GM11168 (cell line): ENCODE data around the gene PANX2.
"Not testable (repeated sequence)": the region's sequence is repeated elsewhere in the genome, so short reads cannot be mapped to it uniquely, and the experiment has no call there.

Source experiments
- in situ Hi-C: fragments of 300-500 bp; cut with MboI; formaldehyde crosslinking; loops from one replicate; pipeline ENCODE4 v1.12.0; 2022; ENCODE audit warnings: low sequenced_read_pairs; ENCODE audit not compliant: unreplicated experiment

PANX2 gene, protein sequence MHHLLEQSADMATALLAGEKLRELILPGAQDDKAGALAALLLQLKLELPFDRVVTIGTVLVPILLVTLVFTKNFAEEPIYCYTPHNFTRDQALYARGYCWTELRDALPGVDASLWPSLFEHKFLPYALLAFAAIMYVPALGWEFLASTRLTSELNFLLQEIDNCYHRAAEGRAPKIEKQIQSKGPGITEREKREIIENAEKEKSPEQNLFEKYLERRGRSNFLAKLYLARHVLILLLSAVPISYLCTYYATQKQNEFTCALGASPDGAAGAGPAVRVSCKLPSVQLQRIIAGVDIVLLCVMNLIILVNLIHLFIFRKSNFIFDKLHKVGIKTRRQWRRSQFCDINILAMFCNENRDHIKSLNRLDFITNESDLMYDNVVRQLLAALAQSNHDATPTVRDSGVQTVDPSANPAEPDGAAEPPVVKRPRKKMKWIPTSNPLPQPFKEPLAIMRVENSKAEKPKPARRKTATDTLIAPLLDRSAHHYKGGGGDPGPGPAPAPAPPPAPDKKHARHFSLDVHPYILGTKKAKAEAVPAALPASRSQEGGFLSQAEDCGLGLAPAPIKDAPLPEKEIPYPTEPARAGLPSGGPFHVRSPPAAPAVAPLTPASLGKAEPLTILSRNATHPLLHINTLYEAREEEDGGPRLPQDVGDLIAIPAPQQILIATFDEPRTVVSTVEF

DNA sequence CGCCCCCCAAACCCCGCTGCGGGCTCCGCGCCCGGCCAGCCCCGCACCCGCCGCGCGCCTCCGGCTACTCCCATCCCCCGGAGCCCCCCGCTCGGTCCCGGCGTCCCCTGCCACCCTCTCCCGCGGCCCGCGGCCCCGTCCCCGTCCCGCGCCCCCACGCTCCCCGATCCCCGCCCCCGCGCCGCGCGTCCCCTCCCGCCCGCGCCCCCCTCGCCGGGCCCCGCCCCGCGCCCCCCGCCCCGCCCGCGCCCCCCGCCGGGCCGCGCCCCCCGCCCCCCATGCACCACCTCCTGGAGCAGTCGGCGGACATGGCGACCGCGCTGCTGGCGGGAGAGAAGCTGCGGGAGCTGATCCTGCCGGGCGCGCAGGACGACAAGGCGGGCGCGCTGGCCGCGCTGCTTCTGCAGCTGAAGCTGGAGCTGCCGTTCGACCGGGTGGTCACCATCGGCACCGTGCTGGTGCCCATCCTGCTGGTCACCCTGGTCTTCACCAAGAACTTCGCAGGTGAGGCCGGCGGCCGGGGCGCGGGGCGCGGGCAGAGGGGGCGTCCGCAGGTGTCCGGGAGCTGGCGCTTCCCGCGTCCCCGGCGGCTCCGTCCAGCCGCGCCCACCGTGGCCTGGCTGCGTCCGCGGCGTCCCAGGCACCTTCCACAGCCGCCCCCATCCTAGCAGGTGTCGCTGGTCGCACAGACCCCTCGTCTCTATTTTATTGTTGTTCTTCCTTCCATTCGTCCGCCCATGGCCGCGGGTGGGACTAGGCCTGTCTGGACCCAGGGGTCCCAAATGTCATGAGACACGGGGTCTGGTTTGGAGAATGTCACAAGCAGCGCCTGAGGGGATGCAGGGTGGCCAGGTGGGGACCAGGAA is at the start of gene PANX2:
Gene PANX2, plus strand, starts transcription at position 279 of the 866 bp plus-strand sequence. Its CDS starts 0 bp downstream, at position 279.
- in situ Hi-C loops = no loop called here

DNA sequence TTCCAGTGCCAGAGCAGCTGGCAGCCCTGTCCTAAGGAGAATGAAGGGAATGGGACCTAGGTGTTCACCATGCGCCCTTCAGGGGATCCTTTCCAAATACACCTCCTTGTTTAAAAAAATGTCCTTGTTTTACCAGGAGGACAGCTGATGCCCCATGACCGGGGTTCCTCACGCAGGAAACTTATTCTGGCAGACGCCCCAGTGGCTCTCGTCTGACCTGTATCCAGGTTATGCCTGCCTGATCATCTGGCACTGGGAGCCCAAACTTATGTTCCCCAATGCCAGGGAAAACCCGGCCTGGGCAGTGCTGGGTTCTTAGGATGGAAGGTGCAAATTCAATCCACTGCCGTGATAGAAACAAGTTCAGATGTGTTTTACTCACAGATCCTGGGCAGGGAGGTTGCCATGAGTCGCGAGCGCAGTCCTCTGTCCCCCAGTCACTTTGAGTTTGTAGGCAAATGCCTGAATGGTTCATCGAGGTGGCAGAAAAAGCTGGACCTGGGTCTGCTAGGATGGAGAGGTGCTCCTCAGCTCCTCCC is 49.3 kb upstream of the PANX2 start:
- in situ Hi-C loops = no loop called here

DNA sequence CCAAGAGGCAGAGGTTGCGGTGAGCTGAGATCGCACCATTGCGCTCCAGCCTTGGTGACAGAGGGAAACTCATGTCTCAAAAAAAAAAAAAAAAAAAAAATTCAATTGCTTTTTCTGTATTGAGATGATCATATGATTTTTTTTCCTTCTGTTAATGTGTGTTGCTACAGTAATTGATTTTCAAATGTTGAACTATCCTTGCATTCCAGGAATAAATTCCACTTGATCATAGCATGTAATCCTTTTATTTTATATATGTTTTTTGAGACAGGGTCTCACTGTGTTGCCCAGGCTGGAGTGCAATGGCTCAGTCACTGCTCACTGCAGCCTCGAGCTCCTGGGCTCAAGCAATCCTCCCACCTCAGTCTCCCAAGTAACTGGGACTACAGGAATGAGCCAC is 47.4 kb upstream of the PANX2 start:
- in situ Hi-C loops = no loop called here

DNA sequence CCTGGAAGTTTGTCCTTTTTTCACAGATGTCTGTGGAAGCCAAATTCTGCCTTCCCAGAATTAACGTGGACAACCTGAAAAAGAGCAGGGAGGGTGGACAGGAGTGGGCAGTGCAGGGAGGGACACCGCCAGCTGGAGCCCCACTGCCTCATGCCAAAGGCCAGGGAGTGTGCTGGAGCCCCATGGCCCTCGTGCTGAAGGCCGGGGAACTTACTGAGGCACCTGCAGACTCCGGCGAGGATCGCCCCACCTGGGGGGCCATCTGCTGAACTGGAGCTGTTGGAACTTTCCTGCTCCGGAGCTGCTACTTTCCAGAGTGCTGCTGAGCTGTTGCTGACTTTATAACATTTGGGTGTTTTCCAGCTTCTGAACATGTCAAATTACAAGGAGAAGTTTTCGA is 45.5 kb upstream of the PANX2 start:
- in situ Hi-C loops = no loop called here

DNA sequence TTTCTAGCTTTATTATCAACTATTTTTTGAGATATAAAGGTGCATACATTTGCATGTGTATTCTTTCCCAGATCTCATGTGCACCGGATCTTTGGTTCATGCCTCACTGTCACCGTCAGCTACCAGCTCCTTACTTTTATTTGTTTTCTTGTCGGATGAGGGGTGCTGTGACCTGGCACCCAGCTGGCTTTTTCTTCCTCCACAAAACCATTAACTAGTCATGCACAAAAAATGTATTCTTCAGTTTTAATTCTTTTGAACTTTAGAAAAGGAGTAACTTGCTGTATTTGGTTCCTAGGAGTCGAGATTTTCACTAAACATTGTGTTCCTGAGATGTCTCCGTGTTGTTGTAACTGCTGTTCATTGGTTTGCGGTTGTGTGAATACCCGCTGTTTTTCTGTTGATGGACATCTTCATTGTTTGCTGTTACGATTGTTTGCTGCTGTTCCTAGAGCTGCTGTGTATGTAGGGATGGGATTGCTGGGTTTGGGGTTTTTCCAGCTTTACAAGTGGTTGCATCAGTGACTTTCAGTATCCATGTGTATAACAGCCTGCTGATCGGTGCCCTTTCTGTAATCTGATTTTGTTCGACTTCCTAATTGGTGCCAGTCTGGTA is 41.3 kb upstream of the PANX2 start:
- in situ Hi-C loops = no loop called here

DNA sequence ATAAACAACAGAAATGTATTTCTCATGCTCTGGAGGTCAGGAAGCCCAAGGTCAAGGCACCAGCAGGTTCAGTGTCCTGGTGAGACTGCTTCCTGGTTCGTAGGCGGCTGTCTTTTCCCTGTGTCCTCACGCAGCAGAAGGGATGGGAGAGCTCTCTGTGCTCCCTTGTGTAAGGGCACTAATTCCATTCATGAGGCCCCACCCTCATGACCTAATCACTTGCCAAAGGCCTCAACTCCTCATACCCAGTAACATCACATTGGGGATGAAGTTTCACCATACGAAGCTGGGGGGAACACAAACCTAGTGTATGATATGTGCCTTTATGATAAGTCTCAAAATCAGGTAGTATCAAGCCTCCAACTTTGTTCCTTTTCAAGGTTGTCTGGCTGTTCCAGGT is 38.6 kb upstream of the PANX2 start:
- in situ Hi-C loops = no loop called here

DNA sequence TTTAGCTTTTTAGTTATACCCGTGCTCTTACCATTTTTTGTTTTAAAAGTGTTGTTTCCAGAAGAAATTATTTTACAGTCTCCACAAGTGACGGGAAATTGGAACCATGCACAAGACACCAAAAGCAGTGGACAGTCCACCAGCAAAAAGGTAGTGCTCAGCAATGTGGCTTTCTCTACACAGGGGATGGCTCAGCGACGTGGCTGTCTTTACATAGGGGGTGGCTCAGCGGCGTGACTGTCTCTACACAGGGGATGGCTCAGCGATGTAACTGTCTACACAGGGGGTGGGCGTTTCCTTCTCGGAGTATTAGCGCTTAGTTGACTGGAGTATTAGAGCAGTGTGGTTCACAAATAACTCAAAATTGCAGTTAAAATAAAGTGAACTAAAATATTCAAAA is 36.0 kb upstream of the PANX2 start:
- in situ Hi-C loops = no loop called here

DNA sequence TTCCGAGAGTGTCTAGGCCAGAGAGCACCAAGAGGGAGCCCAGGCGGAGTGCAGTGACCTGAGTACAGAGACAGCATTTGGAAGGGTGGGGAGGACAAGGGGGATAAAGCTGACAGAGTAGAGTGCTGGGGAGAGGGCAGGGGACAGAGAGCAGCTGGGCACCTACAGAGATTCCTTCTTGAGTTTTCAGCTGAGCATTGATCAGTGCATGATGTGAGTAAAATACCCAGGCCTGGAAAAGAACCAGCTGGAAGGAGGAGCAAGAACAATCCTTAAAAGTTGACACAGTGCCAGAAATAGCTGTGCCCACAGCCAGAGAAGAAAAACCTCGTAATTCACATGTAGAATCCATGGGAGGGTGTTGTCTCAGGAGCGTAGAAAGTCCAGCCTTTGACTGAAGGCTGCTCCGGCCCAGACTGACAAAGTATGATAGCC is 33.9 kb upstream of the PANX2 start:
- in situ Hi-C loops = no loop called here

DNA sequence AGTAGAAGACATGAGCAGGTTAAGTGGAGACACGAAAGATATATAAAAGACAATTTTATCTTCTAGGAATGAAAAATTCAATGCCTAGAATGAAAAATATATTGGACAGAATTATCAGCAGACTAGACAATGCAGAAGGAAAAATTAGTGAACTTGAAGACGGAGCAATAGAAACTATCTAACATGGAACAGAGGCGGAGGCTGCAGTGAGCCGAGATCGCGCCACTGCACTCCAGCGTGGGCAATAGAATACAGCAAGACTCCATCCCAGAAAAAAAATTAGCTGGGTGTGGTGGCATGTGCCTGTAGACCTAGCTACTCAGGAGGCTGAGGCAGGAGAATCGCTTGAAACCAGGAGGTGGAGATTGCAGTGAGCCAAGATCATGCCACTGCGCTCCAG is 33.3 kb upstream of the PANX2 start:
- in situ Hi-C loops = not testable (repeated sequence)

DNA sequence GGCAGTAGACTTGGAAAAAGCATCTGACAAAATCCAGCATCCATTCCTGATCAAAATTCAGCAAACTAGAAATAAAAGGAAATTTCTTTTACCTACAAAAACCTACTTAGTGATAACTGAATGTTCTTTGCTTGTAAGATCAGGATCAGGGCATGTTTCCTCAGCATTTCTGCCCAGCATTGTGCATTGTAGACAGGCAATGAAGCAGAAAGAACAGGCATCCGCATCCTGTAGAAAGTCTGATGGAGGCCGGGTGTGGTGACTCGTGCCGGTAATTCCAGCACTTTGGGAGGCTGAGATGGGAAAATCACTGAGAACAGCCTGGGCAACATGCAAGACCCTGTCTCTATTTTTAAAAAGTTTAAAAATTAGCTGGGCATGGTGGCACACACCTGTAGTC is 32.5 kb upstream of the PANX2 start:
- in situ Hi-C loops = no loop called here

DNA sequence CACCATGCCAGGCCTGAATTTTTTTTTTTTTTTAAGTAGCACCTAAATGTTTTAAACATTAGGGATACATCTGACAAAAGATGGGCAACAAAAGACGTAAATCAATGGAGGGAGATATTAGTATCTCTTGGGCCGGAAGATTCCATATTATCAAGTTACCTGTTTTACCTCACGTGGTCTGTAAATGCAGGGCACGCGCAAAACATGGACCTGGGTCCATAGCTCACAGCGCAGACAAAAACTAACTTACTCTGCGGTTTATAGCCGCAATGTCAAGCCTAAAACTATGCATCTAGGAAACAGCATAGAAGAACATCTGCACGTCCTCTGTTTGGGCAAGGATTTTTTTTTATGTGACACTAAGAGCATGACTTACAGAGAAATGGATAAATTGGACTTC is 31.5 kb upstream of the PANX2 start:
- in situ Hi-C loops = no loop called here

DNA sequence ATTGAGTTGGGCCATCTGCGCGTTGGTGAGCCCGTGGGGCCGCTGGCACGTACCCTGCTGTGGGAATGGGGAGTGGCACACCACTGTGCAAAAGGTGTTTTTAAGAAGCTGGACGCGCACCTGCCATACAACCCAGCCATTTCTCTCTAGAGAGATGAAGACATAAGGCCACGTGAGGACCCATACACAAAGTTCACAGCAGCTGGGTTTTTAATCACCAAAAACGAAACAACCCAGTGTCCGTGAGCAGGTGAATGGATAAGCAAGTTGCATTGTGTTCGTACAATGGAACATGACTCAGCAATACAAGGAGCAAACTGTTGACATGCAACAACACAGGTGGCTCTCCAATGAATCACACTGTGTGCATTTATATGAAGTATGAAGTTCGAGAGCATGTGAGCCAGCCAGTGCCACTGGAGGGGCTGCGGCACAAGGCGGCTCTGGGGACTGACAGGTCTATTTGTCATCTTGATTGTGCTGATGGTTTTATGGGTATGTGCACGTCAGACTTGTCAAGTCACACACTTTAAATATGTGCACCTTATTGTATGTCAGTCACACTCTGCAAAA is 30.6 kb upstream of the PANX2 start:
- in situ Hi-C loops = no loop called here

DNA sequence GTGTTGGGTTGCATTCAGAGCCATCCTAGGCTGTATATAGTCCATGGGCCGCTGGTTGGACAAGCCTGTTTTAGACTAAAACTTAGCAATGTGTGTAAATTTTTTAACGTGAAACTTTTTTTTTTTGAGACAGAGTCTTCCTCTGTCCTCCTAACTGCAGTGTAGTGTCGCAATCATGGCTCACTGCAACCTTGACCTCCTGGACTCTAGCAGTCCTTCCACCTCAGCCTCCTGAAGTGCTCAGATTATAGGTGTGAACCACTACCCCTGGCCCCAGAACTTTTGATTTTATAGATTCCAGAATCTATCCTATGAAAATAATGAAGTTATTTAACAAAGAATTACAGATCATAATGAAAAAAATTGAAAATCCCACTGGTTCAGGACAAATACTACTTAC is 29.9 kb upstream of the PANX2 start:
- in situ Hi-C loops = no loop called here

DNA sequence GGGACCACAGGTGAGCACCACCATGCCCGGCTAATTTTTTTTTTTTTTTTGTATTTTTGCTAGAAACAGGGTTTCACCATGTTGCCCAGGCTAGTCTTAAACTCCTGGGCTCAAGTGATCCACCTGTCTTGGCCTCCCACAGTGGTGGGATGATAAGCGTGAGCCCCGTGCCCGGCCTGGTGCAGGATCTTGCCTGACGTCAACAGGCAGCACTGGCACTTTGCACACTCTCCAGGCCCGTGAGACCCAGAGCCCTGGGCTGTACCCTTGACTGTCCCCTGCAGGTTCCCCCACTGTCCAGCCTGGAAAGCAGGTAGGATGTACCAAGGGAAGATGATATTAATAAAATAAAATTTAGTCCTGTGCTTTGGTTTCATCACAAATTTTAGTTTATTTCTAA is 29.1 kb upstream of the PANX2 start:
- in situ Hi-C loops = no loop called here

DNA sequence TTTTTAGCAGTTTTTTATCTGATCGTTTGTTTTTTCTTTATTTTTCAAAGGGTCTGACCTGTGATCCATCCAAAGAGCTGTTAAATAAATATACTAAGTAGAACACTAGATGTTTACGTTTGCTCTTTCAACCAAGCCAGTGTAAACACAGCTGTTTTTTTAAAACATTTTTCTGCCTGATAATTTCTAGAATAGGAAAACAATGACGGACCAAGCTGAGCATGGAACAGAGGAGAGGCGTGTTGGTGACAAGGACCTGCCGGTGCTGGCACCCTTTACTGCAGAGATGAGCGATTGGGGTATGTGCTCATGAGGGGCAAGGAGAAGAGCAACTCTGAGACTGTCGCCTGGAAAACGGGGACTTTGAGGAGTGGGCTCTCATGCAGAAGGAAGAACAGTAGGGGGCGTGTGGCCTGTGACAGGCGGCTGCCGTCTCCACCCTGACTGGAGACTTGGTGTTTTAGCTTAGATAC is 28.6 kb upstream of the PANX2 start:
- in situ Hi-C loops = no loop called here

DNA sequence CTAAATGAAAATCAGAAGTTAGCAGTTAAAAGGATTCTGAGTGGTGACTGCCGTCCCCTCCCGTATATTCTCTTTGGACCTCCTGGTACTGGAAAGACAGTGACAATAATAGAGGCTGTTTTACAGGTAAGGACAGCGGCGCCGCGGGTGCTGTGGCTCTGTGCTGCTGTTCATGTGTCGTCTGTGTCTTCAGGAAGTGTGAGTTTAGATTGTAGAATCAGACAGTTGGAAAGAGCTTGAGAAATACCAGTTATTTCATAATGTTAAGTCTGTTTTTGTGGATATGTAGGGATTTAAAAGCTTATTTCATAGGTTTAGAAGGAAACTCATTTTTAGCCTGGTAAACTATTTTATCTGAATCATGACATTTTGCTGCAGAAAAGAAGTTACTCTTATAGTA is 27.4 kb upstream of the PANX2 start:
- in situ Hi-C loops = no loop called here

DNA sequence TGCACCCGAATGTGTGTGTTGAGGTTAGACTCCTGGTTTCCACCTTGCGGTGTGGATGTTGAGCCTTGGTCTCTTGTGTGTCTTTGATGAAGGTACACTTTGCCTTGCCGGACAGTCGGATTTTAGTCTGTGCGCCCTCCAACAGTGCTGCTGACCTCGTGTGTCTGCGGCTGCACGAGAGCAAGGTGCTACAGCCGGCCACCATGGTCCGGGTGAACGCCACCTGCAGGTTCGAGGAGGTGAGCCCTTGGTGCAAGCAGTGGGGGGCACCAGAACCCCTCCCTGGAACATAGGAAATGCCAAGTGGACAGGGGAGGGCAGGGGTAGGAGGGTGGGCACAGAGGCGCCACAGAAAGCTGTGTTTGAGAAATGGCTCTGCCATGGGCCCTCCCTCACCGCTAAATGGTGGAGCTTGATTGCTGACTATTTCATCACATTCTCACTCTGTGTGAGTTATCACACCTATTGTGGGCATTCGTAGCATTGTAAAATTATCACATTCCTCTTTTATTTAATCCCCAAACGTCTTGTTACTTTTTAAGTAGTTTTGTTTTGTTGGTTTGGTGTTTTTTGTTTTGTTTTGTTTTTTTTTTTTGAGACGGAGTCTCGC is 26.4 kb upstream of the PANX2 start:
- in situ Hi-C loops = no loop called here

DNA sequence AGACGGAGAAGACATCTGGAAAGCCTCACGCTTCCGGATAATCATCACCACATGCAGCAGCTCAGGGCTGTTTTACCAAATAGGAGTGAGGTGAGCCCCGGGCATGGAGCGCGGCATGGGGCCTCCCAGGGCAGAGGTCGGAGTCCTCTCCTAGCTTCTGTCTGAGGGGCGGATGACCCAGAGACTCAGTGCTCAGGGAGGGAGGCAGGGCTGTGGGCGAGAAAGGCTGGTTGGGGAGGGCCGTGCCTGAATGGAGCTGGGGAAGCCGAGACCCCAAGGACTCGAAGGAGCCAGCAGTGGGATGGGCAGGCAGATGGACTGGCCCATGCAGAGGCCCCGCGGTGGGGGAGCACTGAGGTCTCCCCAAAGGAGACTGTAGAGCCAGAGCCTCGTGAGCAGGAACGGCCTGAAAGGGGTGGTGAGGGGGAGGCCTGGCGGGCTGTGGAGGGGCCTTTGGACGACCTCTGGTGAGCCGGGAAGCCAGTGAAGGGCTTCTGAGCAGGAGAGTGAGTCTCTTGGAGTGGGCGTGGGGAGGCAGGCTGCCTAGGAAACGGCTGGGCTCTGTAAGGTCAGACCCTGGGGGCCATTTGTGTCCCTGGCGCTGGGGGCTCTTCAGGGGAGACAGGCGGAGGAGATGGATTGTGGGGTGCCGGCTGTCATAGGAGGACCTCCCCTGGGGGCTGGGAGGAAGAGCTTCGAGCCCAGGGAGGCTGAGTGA is 24.7 kb upstream of the PANX2 start:
- in situ Hi-C loops = no loop called here
